A549 (cell line): ENCODE results near the gene DCBLD1. TPM values are rescaled to one million over a fixed set of nuclear protein-coding genes. Genes with fewer than 3 reads are reported as not detected.

Experiments
- ATAC-seq, 2 experiments: fragments of 200-7000 bp in 1 of 2; fragments of >200 bp in 1 of 2; cut with Nextera tagmentation in 1 of 2; cut with Tn5 transposase in 1 of 2; 3 replicates each; pipeline versions ENCODE4 v1.8.0 to v1.9.1; 2018 to 2020; ENCODE audit warnings: mild to moderate bottlenecking in 1 of 2, moderate library complexity in 1 of 2
- CTCF ChIA-PET: fragments of 300-600 bp; sonication (Branson Sonifier 250); formaldehyde crosslinking; extraction: SDS; loops from one replicate; lab custom pipeline; 2021; ENCODE audit warnings: antibody characterized with exemption, inconsistent platforms; lab: Yijun Ruan, JAX
- POLR2A ChIA-PET: fragments of 350-600 bp; formaldehyde crosslinking; extraction: SDS; loops from one replicate; lab custom pipeline; 2021; ENCODE audit warnings: antibody characterized with exemption, inconsistent platforms; lab: Yijun Ruan, JAX
- DNase-seq, 2 experiments: peaks; one replicate each; pipeline versions ENCODE4 v3.0.0 to v3.0.0-alpha.2; 2011 to 2016; ENCODE audit warnings: low read depth in 1 of 2, low spot score in 1 of 2
- FAIRE-seq: peaks from 2 replicates; lab custom pipeline; 2011; peaks lifted over from hg19 to GRCh38; lab: Jason Lieb, UNC
- H3K27ac ChIP-seq, 2 experiments: fragments of >200 bp; sonication (Bioruptor Twin); formaldehyde crosslinking; 3 replicates each; pipeline ENCODE4 v1.5.1; 2016 to 2017
- H3K4me1 ChIP-seq: fragments of >200 bp; sonication (Bioruptor Twin); formaldehyde crosslinking; 3 replicates; pipeline ENCODE4 v1.6.1; 2016
- H3K4me2 ChIP-seq: fragments of >200 bp; sonication (Bioruptor Twin); formaldehyde crosslinking; 3 replicates; pipeline ENCODE4 v1.6.1; 2016
- H3K4me3 ChIP-seq: fragments of >200 bp; sonication (Bioruptor Twin); formaldehyde crosslinking; 3 replicates; pipeline ENCODE4 v1.5.1; 2016
- H3K9me3 ChIP-seq: fragments of >200 bp; sonication (Bioruptor Twin); formaldehyde crosslinking; 3 replicates; pipeline ENCODE4 v1.6.1; 2016
- ATOH8 ChIP-seq: fragments of 250-450 bp; sonication (Bioruptor Pico); IDR thresholded peaks from 2 replicates; pipeline ENCODE4 v1.5.0; 2020; ENCODE audit warnings: low read depth, mild to moderate bottlenecking, moderate library complexity
- BHLHE40 ChIP-seq: IDR thresholded peaks from 2 replicates; pipeline ENCODE4 v1.6.1; 2012; ENCODE audit warnings: low read depth, low read length, inconsistent platforms
- CBX2 ChIP-seq: fragments of 200-600 bp; sonication (generic); IDR thresholded peaks from 2 replicates; pipeline ENCODE4 v1.6.1; 2016; ENCODE audit warnings: low read depth, mild to moderate bottlenecking, borderline replicate concordance
- CEBPB ChIP-seq, 2 experiments: fragments of >200 bp in 1 of 2; sonication (Bioruptor Twin) in 1 of 2; formaldehyde crosslinking in 1 of 2; IDR thresholded peaks; 2 replicates each; pipeline ENCODE4 v1.6.1; 2012 to 2016
- EHF ChIP-seq: fragments of 250-450 bp; sonication (Bioruptor Pico); IDR thresholded peaks from 2 replicates; pipeline ENCODE4 v1.5.0; 2020; ENCODE audit warnings: mild to moderate bottlenecking
- FOSL2 ChIP-seq, 2 experiments: fragments of 450-650 bp in 1 of 2; fragments of >200 bp in 1 of 2; sonication (Bioruptor Twin) in 1 of 2; formaldehyde crosslinking; IDR thresholded peaks; 2 replicates each; pipeline versions ENCODE4 v1.5.0 to v1.6.1; 2016 to 2020; ENCODE audit warnings: mild to moderate bottlenecking in 1 of 2, moderate library complexity in 1 of 2
- GATA3 ChIP-seq: IDR thresholded peaks from 2 replicates; pipeline ENCODE4 v1.6.1; 2012; ENCODE audit warnings: borderline replicate concordance
- HMGXB4 ChIP-seq: fragments of 250-450 bp; sonication (Bioruptor Pico); IDR thresholded peaks from 2 replicates; pipeline ENCODE4 v1.5.0; 2021; ENCODE audit warnings: mild to moderate bottlenecking, moderate library complexity, borderline replicate concordance
- HOXA7 ChIP-seq: fragments of 250-450 bp; sonication (Bioruptor Pico); IDR thresholded peaks from 2 replicates; pipeline ENCODE4 v1.5.0; 2020; ENCODE audit warnings: mild to moderate bottlenecking, moderate library complexity
- HOXB5 ChIP-seq: fragments of 250-450 bp; sonication (Bioruptor Pico); IDR thresholded peaks from 2 replicates; pipeline ENCODE4 v1.5.0; 2020; ENCODE audit warnings: mild to moderate bottlenecking, moderate library complexity
- JUN ChIP-seq, 2 experiments: fragments of >200 bp; sonication (Bioruptor Twin); formaldehyde crosslinking; IDR thresholded peaks; 2 replicates in 1 of 2; 3 replicates in 1 of 2; pipeline ENCODE4 v1.6.1; 2016 to 2017
- MAX ChIP-seq: IDR thresholded peaks from 2 replicates; pipeline ENCODE4 v1.6.1; 2012
- MYC ChIP-seq: IDR thresholded peaks from 2 replicates; pipeline ENCODE4 v1.6.1; 2012; ENCODE audit warnings: mild to moderate bottlenecking, inconsistent platforms, low read length, improper control_type of control experiment, borderline replicate concordance
- PBX3 ChIP-seq: IDR thresholded peaks from 2 replicates; pipeline ENCODE4 v1.6.1; 2012
- RAD21 ChIP-seq, 2 experiments: fragments of >200 bp in 1 of 2; sonication (Bioruptor Twin) in 1 of 2; formaldehyde crosslinking in 1 of 2; IDR thresholded peaks in 1 of 2; conservative IDR thresholded peaks in 1 of 2; 2 replicates in 1 of 2; 3 replicates in 1 of 2; pipeline ENCODE4 v1.6.1; 2012 to 2018; ENCODE audit warnings: inconsistent platforms in 1 of 2
- TFCP2L1 ChIP-seq: fragments of 250-450 bp; sonication (Bioruptor Pico); IDR thresholded peaks from 2 replicates; pipeline ENCODE4 v1.5.0; 2021; ENCODE audit warnings: mild to moderate bottlenecking
- TP53 ChIP-seq: fragments of 250-450 bp; sonication (Bioruptor Pico); IDR thresholded peaks from 2 replicates; pipeline ENCODE4 v1.5.0; 2021; ENCODE audit warnings: mild to moderate bottlenecking, moderate library complexity
- USF2 ChIP-seq: fragments of 450-650 bp; IDR thresholded peaks from 2 replicates; pipeline ENCODE4 v1.6.1; 2014; ENCODE audit warnings: antibody characterized with exemption
- ZC3H11A ChIP-seq: fragments of 450-650 bp; IDR thresholded peaks from 2 replicates; pipeline ENCODE4 v1.6.1; 2014; ENCODE audit warnings: antibody characterized with exemption, mild to moderate bottlenecking
- ZSCAN20 ChIP-seq: fragments of 250-450 bp; sonication (Bioruptor Pico); IDR thresholded peaks from 2 replicates; pipeline ENCODE4 v1.8.0; 2022; ENCODE audit warnings: mild to moderate bottlenecking, moderate library complexity
- WGBS: methylation state at CpG from one replicate; pipeline ENCODE4 v1.1.6; 2017; ENCODE audit errors: missing lambda C conversion rate; 5-methylcytosine and 5-hydroxymethylcytosine counted together
- polyA plus RNA-seq, 4 experiments: library from polyadenylated mRNA; depleted of rRNA in 3 of 4; stranded (reverse); fragments of >200 nt; fragmentation: RNase III in 1 of 4; extraction: RNeasy Plus Mini Kit Qiagen cat#74134 plus additional on column Dnase treatment in 1 of 4; gene quantifications; 2 replicates in 3 of 4; 3 replicates in 1 of 4; pipeline ENCODE4 v1.2.3, GENCODE V29; 2011 to 2017

The DCBLD1 gene
- polyA plus RNA-seq, 2 of the 4 experiments (the other 2 are of a cell fraction): 49.1 to 60.4 TPM

GRCh38 chr6:117547688-117548621, 65.5 kb downstream of the DCBLD1 start:
- peak; percentile 27 to 28; a peak in 5 of 6 replicates for ATAC-seq
- H3K4me1 ChIP-seq: peaks cover 87% of the 10 kb centered on the region

GRCh38 chr6:117548797-117549301, 66.4 kb downstream of the DCBLD1 start:
- FAIRE-seq: no peak
- no peaks in the 10 kb centered on the region for H3K9me3 ChIP-seq
- H3K4me2 ChIP-seq: peak overlapping the region; percentile 54
- ChIA-PET POLR2A (interaction anchor here (1.2 to 1.5 kb wide), 2 partner anchors 52 to 108 kb away, joined by 3 to 4 read pairs; no protein-coding TSS in a partner anchor), CTCF (interaction anchor here (2.0 to 4.5 kb wide), 2 partner anchors 17 to 99 kb away, joined by 4 to 23 read pairs; no protein-coding TSS in a partner anchor)
- peak in 1 of 2 experiments; percentile 39 for DNase-seq
- peaks cover 78% of the 10 kb centered on the region for H3K4me1 ChIP-seq
- peak overlapping the region; percentile 79 to 88 for H3K27ac ChIP-seq
- WGBS: 29% methylated on average over 8 of the region's 8 CpGs
- peak; percentile 45 to 58; a peak in 5 of 6 replicates for ATAC-seq
- no peak overlapping the region for H3K4me3 ChIP-seq
- TF ChIP-seq TP53 (CRISPR knock-in tag): no peak
- no peak for TF ChIP-seq TFCP2L1
- TF ChIP-seq GATA3: peak; percentile 88
- TF ChIP-seq MYC: no peak
- no peak for TF ChIP-seq PBX3
- peak; percentile 44 to 56; a peak in 2 of 4 replicates for TF ChIP-seq CEBPB (IDR thresholded peaks at IDR 0.05)
- no peak for TF ChIP-seq HOXA7 (CRISPR knock-in tag)
- TF ChIP-seq USF2: no peak
- TF ChIP-seq BHLHE40: no peak
- TF ChIP-seq JUN (IDR thresholded peaks at IDR 0.05): peak in 1 of 2 experiments; percentile 67; a peak in 1 of 5 replicates
- TF ChIP-seq HMGXB4 (CRISPR knock-in tag): no peak
- peak; percentile 28; the same call in 1 of the 2 replicates for TF ChIP-seq MAX
- peak; percentile 50 for TF ChIP-seq FOSL2 (IDR thresholded peaks at IDR 0.05)
- TF ChIP-seq FOSL2 (CRISPR knock-in tag; IDR thresholded peaks at IDR 0.05): peak; percentile 54
- TF ChIP-seq CBX2: no peak
- peak in 1 of 2 experiments; percentile 18; a peak in 1 of 5 replicates for TF ChIP-seq RAD21 (conservative IDR thresholded peaks at IDR 0.05 in 1 of 2, IDR thresholded peaks at IDR 0.05 in 1 of 2)
- no peak for TF ChIP-seq EHF (CRISPR knock-in tag)

More at GRCh38 chr6:117547688-117548621, 65.5 kb downstream of the DCBLD1 start:
- DNase-seq: no peak
- peak overlapping the region; percentile 79 to 88 for H3K27ac ChIP-seq
- H3K9me3 ChIP-seq: no peaks in the 10 kb centered on the region
- POLR2A ChIA-PET: interaction anchor here (1.2 to 1.5 kb wide), 2 partner anchors 51 to 107 kb away, joined by 3 to 4 read pairs; no protein-coding TSS in a partner anchor
- TF ChIP-seq HOXB5: no peak
- TF ChIP-seq ATOH8 (CRISPR knock-in tag): no peak
- TF ChIP-seq HMGXB4 (CRISPR knock-in tag): no peak
- TF ChIP-seq ZC3H11A: no peak
- no peak for TF ChIP-seq ZSCAN20 (CRISPR knock-in tag)
- TF ChIP-seq PBX3: no peak
- TF ChIP-seq, all 56 proteins: peak for 0
- peak overlapping the region; percentile 54 for H3K4me2 ChIP-seq
- FAIRE-seq: no peak
- H3K4me3 ChIP-seq: no peak overlapping the region
- CTCF ChIA-PET: interaction anchor here (1.2 to 4.5 kb wide), 4 partner anchors 8 to 99 kb away, joined by 3 to 23 read pairs (median 4); no protein-coding TSS in a partner anchor
- WGBS: 93% methylated on average over 29 of the region's 64 CpGs
